ENCODE data around the gene TBC1D16.

TBC1D16 gene

DNA sequence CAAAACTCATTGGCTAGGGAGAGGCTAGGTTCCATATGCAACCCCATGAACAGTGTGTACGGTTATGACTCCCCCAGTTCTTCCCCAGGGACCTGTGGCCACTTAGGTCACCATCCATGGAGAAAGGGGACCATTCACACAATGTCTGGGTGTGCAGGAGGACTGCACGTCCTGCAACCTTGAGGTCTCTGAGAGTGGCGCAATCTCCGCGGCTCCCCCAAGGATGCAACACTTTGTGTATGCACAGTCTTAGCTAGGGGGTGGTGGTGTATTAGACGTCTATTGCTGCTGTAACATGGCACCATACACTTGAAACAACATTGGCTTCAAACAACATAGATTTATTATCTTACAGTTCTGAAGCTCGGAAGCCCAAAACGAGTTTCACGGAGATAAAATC, 130.8 kb downstream of the TBC1D16 start:
- no peaks in the 10 kb centered on the region for H3K36me3 ChIP-seq (ENCODE audit: insufficient read depth, low read length)
- H3F3A ChIP-seq (ENCODE audit: low read depth): no peaks in the 10 kb centered on the region
- H4K20me1 ChIP-seq (ENCODE audit: insufficient read depth, low read length, poor library complexity, severe bottlenecking): no peaks in the 10 kb centered on the region
- H2AFZ ChIP-seq (ENCODE audit: low read length): no peak overlapping the region
- H3K9me3 ChIP-seq (ENCODE audit: insufficient read depth, low read depth, low read length): no peaks in the 10 kb centered on the region
- H3K79me2 ChIP-seq (ENCODE audit: insufficient read depth, low read length): no peaks in the 10 kb centered on the region
- no peak overlapping the region for H3K9ac ChIP-seq (ENCODE audit: low read depth, low read length, poor library complexity, severe bottlenecking)
- no peak for TF ChIP-seq EZH2phosphoT487 (IDR thresholded peaks at IDR 0.05; ENCODE audit: borderline replicate concordance)
- TF ChIP-seq, protein P1, sequence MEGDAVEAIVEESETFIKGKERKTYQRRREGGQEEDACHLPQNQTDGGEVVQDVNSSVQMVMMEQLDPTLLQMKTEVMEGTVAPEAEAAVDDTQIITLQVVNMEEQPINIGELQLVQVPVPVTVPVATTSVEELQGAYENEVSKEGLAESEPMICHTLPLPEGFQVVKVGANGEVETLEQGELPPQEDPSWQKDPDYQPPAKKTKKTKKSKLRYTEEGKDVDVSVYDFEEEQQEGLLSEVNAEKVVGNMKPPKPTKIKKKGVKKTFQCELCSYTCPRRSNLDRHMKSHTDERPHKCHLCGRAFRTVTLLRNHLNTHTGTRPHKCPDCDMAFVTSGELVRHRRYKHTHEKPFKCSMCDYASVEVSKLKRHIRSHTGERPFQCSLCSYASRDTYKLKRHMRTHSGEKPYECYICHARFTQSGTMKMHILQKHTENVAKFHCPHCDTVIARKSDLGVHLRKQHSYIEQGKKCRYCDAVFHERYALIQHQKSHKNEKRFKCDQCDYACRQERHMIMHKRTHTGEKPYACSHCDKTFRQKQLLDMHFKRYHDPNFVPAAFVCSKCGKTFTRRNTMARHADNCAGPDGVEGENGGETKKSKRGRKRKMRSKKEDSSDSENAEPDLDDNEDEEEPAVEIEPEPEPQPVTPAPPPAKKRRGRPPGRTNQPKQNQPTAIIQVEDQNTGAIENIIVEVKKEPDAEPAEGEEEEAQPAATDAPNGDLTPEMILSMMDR (conservative IDR thresholded peaks at IDR 0.05; ENCODE audit: low read length): no peak
- H3K4me1 ChIP-seq (ENCODE audit: insufficient read depth, low read length, poor library complexity, severe bottlenecking): peaks cover 4% of the 10 kb centered on the region
- H3K9me2 ChIP-seq (replicated peaks; ENCODE audit: low read depth, low read length): no peaks in the 10 kb centered on the region
- no peak overlapping the region for H3K4me2 ChIP-seq (ENCODE audit: low read depth, low read length, poor library complexity, severe bottlenecking)
- H3K4me3 ChIP-seq (ENCODE audit: low read length, poor library complexity, severe bottlenecking): no peak overlapping the region
- H3K27me3 ChIP-seq (ENCODE audit: insufficient read depth, low read length, poor library complexity, severe bottlenecking): no peaks in the 10 kb centered on the region

DNA sequence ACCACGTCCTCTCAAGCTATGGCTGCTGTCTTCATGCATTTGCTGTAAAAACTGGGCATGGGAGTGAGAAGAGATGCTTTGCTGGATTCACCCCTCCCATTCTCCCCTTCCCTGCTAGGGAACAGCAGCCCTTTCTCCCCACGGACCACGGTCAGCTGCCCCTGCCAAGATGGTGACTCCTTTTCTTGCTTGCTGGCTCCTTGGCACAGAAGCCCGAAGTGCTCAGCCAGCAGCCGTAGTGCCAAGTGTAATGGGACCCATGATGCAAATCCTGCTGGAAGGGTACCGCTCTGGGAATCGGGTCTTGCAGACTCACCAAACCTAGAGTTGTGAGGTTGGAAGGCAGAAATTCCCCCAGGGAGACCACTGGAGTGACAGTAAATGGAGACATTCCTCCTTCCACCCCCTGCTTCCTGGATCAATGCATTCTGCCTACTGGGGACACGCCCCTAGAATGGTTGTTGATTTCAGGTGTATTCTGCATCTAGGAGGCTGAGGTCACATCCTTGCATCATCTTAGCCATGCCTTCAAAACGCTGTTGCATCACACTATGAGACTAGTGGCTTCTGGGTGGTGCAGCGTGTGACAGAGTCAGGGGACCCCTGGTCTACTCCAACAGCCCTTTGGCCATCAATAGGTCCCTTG, 133.4 kb downstream of the TBC1D16 start:
- Histone ChIP-seq H3F3A (ENCODE audit: low read depth) (no peaks in the 10 kb centered on the region), H3K27me3 (ENCODE audit: insufficient read depth, low read length, poor library complexity, severe bottlenecking) (no peaks in the 10 kb centered on the region), H3K9ac (ENCODE audit: low read depth, low read length, poor library complexity, severe bottlenecking) (no peak overlapping the region), H3K36me3 (ENCODE audit: insufficient read depth, low read length) (no peaks in the 10 kb centered on the region), H4K20me1 (ENCODE audit: insufficient read depth, low read length, poor library complexity, severe bottlenecking) (no peaks in the 10 kb centered on the region), H3K79me2 (ENCODE audit: insufficient read depth, low read length) (no peaks in the 10 kb centered on the region), H3K4me1 (ENCODE audit: insufficient read depth, low read length, poor library complexity, severe bottlenecking) (no peaks in the 10 kb centered on the region), H3K9me2 (replicated peaks; ENCODE audit: low read depth, low read length) (no peaks in the 10 kb centered on the region), H2AFZ (ENCODE audit: low read length) (no peak overlapping the region), H3K4me2 (ENCODE audit: low read depth, low read length, poor library complexity, severe bottlenecking) (no peak overlapping the region), H3K4me3 (ENCODE audit: low read length, poor library complexity, severe bottlenecking) (no peak overlapping the region), H3K9me3 (ENCODE audit: insufficient read depth, low read depth, low read length) (no peaks in the 10 kb centered on the region)
- TF ChIP-seq, protein P1 (conservative IDR thresholded peaks at IDR 0.05; ENCODE audit: low read length): no peak
- TF ChIP-seq EZH2phosphoT487 (IDR thresholded peaks at IDR 0.05; ENCODE audit: borderline replicate concordance): no peak

DNA sequence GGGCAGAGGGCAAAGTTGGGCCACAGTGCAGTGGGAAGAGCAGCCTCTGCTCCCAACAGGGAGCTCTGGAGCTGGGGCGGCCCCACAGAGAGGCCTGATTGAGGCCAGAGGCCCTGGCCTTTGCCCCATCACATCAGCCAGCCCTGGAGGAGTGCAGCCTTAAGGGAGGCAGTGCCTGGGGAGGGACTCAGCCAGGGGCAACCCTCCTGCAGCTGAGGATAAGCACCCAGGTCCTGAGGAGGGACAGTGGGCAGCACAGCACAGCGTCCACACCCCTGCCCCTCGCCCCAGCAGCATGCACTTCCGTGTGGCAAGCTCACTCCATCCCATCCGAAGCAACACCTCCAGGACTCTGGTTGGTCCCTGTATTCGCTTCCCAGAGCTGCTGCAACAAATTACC, 134.5 kb downstream of the TBC1D16 start:
- Histone ChIP-seq H3K79me2 (ENCODE audit: insufficient read depth, low read length) (no peaks in the 10 kb centered on the region), H3K4me2 (ENCODE audit: low read depth, low read length, poor library complexity, severe bottlenecking) (no peak overlapping the region), H3K27me3 (ENCODE audit: insufficient read depth, low read length, poor library complexity, severe bottlenecking) (no peaks in the 10 kb centered on the region), H3K9me3 (ENCODE audit: insufficient read depth, low read depth, low read length) (no peaks in the 10 kb centered on the region), H3K36me3 (ENCODE audit: insufficient read depth, low read length) (no peaks in the 10 kb centered on the region), H3K9ac (ENCODE audit: low read depth, low read length, poor library complexity, severe bottlenecking) (no peak overlapping the region), H3K9me2 (replicated peaks; ENCODE audit: low read depth, low read length) (no peaks in the 10 kb centered on the region), H4K20me1 (ENCODE audit: insufficient read depth, low read length, poor library complexity, severe bottlenecking) (no peaks in the 10 kb centered on the region), H2AFZ (ENCODE audit: low read length) (no peak overlapping the region), H3K4me1 (ENCODE audit: insufficient read depth, low read length, poor library complexity, severe bottlenecking) (no peaks in the 10 kb centered on the region), H3F3A (ENCODE audit: low read depth) (no peaks in the 10 kb centered on the region), H3K4me3 (ENCODE audit: low read length, poor library complexity, severe bottlenecking) (no peak overlapping the region)
- TF ChIP-seq, protein P1 (conservative IDR thresholded peaks at IDR 0.05; ENCODE audit: low read length): no peak
- TF ChIP-seq EZH2phosphoT487 (IDR thresholded peaks at IDR 0.05; ENCODE audit: borderline replicate concordance): no peak

All from Loucy (cell line).